Dermis blood vessel endothelial cell (primary cell): ENCODE measurements around the gene ROR1. TPM values are rescaled to one million over a fixed set of nuclear protein-coding genes. Genes with fewer than 3 reads are reported as not detected.

Source experiments
- DNase-seq: peaks from one replicate; pipeline ENCODE4 v3.0.0; 2010
- total RNA-seq: library from RNA; depleted of rRNA; stranded (reverse); fragments of >200 nt; gene quantifications from 2 replicates; pipeline ENCODE4 v1.2.3, GENCODE V29; 2014

ROR1 gene
- total RNA-seq, 1 donor from 2014 or later, result 0.17 TPM

DNA sequence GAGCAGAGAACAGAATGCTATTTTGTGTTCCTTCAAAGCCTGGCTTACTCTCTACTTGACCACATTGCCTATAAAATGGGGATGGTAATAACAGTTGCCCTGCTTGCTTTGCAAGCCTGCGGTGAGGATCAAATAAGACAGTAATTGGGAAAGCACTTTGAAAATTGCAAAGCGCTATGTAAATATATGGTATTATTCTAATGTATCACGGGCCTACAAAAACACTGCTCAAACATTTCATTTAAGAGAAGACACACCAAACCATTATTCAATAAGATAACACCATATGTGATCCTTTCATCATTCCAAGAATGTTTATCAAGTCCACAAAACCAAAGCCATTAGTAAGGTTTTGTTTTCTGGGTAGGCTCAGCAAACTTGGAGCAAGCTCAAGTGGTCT is 208.4 kb downstream of the ROR1 start:
- DNase-seq, result no peak

DNA sequence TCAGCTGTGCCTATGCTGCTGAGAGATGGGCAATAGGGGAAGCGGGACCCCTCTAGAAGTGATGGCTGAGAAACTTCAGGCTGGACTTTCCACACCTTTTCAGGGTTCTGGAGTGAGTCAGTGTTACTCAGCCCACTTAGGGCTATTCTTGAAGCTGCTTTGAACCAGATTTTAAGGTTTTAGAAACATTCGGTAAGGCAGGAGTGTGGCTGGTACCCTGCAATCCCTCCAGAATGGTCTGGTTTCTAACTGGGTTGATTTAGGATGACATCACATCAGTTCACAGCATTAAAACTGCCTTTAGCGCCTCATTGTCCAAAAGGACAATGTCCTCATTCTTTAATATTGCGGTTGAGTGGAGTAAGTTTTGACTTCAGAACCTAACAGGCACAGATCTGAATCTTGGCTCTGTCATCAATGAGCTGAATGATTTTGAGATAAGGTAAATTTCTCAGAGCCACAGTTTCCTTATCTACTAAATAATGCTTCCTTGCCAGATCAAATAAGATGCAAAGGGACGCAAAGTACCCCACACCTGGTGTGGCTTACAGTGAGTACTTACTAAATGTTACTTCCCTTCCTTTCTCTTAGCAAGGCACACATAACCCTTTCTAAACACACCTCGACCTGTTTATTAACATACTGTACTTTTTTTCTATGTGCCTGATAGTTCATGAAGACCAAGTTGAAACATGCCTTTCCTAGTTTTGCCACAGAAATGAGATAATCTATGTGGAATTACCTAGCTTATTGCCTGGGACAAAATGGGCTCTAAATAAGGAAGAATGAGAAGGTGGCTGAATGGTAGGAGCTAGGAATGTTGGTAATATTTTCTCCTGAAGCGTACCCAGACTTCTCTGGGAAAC is 209.8 kb downstream of the ROR1 start:
- no peak for DNase-seq

DNA sequence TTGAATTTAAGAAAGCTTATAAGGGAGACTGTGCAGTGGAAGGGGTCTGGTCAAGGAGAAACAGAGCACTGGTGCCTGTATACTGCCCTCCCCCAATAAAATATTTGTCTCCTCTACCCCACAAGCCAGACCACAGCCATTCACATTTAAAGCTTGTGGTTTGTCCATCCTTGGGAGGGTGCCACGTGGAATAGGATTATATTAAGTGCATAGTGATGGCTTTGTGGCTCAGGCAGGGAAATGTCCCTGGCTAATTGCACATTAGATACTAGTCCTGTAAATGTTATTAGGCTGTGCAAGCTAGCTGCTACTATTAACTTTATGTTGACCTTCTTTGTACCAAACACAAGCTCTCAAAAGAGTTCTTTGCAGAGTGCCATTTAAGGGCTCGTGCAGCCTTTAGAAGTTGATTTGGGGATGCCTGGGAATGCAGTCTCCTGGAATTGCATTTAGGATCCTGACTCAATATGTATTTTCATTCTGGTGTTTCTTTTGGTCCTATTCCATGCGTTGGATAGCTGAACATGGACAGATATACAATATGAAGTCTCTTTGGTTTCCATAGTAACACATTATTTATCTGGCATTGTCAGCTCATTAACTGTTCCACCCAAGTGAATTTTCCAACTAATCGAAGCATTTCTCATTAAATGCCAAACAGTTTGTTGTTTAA is 210.6 kb downstream of the ROR1 start:
- no peak for DNase-seq

DNA sequence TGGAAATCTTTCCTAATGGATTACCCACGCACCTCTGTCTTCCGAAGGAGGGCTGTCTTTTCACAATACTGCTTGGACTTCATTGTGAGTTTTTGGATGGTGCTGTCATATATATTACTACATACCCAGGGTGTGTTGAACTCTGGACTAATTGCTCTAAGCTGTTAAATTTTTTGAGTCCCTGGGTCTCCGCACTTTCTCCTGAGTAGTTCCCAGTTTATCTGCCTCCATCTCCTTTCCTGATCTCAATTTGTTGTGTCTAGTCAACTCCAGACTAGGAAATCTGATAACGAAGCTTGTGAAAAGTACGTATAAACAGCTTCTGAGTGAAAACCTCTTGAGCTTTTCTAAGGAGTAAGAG is 211.1 kb downstream of the ROR1 start:
- DNase-seq, result no peak

DNA sequence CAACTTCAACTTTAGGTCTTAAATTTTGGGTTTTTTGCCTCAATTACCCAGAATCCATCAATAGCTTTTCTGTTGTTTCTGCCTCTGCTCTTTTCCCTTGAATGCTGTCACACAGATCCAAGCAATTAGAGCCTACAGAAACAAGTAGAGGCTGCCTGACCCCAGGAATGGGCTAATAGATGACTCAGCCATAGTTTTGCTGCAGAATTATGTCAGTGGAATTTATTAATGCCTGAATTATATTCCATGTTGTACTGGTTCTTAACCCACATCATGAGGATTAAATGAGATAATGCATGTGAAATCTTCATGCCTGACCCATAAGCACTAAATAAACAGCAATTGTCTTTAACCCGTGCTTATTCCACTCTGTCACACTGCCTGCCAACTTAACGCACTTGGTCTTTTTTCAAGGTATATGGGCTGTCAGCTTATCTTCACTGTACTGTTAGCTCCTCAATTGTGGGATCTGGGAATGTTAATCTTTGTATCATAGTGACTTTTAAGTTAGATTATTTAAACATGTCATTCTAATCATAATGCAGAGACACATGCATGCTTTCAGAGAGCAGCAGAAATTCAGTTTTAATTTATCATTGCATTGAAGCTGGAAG is 213.3 kb downstream of the ROR1 start:
- no peak for DNase-seq

DNA sequence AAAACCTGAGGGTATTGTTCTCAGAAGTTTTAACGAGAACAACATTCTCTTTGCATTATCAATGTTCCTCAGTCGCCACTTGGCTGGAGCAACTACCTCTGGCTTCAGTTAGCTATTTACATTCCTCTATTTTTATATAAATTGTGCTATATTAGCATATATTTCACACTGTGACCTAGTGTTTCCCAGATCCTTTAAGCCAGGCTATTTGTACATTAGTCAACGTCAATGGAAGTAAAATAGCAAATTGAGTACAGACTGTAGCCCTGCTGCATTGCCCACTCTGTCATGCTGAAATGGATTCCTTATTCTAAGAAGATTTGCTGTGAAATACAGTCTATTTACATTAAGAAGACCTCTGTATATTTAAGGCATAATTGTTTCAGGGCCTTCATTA is 213.8 kb downstream of the ROR1 start:
- DNase-seq, result no peak

DNA sequence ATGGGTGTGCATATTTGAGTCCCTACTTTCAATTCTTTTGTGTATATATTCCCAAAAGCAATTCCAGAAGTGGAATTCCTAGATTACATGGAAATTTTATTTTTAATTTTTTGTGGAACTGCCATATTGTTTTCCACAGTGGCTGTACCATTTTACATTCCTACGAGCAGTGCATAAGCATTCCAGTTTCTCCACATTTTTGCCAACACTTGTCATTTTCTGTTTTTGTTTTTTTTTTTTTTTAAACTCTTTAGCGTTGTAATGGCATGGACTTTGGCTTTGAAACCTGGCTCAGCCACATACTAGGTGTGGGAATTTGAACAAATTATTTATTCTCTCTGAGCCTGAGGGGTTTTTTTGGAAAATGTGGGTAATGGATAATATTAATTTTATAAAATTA is 215.1 kb downstream of the ROR1 start:
- DNase-seq, result no peak

DNA sequence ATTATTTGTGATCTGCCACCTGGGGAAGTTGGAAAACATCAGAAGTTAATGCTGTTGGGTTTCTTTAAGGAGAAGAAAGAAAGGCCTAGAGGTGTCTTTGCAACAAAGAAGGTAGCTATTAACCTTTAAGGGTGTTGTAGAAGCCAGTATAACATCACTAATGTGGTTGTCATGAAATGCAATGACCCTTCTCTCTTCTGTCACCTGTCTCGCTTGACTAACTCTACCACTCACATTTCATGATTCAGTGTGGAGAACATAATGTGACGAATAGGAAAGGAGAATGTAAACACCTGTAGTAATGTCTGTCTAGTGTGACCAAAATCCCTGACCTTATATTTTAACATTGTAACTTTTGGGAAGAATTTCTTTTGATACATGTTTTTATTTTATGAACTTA is 217.9 kb downstream of the ROR1 start:
- DNase-seq, result no peak

DNA sequence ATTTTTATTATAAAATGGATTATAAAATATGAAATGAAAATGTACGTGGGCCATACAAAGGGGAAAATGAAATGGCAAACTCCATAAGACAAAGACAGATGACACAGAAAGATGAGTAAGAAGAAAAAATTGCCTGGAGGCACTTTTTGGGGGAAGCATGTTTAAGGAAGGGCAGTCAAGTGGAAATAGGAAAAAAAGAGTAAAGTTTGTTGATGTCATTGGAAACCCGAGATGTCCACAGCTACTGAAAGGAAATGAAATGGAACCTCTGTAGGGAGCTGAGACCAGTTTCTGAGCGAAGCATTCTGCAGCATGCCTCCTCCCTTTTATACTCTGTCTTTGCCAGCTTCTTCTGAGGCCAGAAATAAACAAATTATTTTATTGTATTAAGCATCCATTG is 226.2 kb downstream of the ROR1 start:
- DNase-seq, result no peak

DNA sequence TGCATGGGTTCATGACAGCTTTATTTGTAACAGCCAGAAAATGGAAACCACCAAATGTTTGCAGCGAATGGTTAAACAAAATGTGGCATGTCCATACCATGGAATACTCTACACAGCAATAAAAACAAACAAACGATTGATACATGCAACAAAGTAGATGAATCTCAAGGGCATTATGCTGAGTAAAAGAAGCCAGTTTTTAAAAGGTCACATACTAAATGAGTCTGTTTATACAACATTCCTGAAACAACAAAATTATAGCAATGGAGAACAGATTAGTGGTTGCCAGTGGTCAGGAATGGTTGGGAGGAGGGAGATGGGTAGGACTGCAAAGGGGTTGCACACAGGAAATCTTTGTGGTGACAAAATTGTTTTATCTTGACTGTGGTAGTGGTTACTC is 227.2 kb downstream of the ROR1 start:
- DNase-seq, result no peak

DNA sequence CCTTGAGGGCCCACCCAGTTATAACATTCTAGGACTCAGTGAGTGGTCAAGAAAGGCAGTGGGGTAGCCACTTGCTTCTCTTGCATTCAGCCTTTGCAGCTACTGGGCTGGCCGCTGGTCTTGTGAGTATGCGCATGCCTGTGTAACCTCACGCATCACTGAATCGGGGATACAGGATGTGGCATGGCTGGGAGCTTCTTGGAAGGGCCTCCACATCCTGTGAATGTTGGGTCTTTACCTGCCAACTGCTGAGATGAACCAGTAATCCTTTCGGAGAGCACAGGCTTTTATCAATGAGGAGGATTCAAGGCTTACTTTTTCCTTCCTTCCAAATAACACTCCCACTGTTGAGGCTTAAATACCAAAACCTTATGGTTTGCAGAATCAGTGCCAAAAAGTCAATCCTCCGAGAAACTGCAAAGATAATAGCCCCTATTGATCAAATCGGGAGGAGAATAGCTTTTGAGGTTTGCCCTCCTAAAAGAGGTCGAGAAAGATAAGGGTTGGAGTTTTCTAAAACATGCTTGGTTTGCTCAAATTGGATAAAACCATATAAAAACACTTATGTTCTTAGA is 230.7 kb downstream of the ROR1 start:
- DNase-seq, result no peak

DNA sequence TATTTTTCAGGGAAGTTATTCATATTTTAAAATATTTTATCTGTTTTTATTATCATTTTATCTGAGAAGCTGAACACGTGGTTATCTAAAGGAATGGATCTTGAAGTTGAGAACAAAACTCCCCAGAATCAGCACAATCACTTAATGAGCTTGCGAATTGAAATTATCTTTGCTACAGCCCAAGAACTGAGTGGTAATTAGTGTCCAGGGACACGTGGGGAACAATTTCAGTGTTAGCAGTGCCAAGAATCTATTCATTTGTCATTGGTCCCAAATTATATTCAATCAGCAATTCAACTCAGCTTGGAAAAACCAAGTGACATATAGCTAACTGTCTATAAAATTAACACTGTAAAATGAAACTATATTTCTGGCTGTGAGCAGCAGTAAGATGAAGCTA is 232.0 kb downstream of the ROR1 start:
- DNase-seq, result no peak

DNA sequence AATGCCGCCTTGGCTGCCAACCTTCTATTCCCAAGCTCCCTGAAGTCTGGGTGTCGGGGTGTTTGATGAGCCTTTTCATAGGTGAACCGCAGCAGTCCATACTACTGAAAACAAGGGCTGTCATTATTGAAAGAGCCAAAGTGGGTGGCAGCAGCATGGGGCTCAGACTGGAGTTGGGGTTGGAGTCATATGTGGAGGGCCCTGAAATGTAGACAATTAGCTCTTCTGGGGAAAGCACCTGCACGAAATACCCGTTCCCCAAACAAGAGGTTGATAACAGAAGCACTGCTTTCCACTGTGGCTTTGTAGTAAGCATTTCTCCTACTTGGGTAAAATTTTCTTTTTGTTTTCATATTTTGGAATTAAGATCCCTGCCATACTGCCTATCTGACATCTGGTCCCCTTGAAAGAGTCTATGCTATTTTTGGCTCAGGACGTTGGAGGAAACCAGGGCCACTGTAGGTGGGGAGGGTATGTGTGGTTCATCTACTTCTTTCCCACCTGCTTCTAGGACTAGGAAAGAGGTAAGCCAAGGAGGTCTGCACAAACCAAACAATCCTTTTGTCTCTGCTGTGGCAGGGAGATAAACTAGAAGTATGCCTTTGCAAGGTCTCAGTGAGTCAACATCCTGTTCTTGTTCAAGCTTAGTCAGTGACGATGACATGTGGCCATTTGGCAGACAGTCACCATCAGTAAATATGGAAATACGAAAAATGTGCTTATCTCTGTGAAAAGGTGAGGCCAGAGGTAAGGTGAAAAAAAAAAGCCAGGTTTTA is 232.6 kb downstream of the ROR1 start:
- peak; percentile 84 for DNase-seq

DNA sequence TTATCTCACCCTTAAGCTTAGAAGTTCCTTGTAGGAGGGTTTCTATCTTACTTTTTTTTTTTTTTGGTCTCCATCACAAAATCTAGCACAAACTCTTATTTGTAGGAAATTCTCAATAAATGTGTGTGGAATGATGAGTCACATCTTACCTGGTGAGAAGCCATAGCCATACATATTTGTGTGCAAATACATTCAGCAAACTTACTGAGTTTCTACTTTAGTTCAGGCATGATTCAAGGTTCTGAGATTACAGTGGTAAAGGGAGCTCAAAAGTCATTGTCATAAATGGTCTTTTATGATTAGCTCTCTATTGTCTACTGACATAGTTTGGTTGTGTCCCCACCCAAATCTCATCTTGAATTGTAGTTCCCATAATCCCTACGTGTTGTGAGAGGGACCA is 236.5 kb downstream of the ROR1 start:
- DNase-seq, result no peak

DNA sequence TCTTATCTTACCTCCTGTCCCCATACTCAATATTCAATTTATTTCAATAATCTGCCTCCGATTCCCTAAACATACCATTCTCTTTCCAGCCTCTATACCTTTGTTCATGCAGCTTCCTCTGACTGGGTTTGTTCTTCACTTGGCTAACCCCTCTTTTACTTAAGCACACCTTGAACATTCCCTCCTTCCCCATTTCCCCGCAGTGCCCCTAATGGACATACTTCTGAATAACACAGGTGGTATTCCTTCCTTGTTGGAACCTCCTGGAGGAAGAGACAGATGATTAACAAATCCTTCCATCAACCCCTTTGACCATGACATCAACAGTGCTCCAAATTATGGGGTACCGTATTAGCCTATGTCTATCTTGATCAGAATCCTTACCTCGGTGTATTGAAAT is 239.6 kb downstream of the ROR1 start:
- DNase-seq, result no peak

DNA sequence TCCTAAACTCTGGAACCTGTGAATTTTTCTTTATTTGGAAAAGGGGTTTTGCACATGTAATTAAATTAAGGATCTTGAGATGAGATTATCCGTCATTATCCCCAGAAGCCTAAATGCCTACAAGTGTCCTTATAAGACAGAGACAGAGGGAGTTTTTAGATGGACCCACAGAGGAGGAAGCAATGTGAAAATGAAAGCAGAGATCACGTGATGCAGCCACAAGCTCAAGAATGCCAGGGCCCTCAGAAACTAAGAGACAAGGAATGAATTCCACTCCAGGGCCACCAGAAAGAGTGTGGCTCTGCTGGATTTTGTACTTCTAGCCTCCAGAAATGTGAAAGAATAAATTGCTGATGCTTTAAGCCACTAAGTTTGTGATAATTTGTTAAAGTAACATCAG is 246.0 kb downstream of the ROR1 start:
- no peak for DNase-seq

DNA sequence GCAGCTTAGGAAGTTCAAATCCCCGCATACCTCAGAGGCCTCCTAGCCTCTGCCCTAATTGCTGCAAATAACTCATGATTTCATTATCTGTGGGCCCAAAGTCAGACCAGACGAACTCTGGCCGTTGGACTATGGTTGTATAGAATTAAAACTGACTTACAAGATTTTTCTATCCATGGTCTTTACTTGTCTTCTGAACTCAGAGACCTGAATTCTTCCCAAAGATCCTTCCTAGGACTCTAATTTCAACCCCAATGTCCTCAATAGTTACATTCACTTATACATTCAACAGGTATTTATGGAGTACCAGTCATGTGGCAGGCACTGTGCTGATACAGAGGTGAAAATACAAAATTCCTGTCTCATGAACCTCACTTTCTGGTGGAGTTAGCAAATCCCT is 247.2 kb downstream of the ROR1 start:
- no peak for DNase-seq

DNA sequence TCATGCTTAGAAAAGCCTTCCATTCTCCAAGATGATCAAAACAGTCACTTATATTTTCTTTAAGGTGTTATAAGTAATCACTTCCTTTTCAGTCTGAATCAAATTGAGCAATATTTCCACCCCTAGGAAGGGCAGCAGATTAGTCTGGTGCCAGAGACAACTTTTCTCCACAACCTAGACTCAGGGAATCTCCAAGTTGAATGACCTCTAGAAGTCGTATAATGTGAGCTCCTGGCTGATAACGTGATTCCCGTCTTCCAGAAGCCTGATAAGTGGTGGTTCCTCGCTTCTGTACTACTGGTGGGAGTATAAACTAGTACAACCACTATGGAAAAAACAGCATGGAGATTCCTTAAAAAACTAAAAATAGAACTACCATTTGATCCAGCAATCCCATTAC is 251.2 kb downstream of the ROR1 start:
- DNase-seq, result no peak

DNA sequence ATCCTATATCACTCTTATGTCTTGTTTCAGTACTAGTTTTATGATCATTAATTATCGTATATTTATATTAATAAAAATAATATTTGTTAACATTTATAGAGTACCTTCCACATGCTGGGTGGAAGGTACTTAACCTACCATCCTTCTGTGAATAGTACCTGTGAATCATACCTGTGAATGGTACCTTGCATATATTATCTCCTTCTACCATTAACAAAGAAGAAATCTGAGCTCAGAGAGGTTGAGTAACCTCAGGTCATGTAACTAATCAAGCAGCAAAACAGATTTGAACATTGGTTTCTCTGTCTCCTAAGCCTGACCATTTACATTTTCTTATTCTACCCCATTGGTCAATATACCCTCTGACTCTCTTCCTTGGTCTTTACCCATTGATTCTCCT is 255.2 kb downstream of the ROR1 start:
- no peak for DNase-seq

DNA sequence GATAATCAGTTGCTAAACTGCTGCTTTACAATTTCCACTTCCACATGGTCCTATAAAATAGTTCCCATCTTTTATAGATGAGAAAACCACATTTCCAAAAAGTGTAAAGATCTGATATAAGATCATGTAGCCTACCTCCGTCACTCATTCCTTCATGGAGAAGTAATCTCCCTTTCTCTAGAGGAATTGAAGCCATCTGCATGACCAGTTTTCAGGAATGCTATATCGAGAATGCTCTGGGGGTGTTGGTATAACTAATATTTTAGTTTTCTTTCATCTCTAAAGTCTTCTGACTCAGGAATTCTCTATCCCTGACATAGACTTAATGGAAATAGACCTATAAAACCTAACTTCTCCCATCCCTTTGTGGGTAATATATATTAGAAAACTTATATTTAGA is 256.6 kb downstream of the ROR1 start:
- DNase-seq, result no peak

DNA sequence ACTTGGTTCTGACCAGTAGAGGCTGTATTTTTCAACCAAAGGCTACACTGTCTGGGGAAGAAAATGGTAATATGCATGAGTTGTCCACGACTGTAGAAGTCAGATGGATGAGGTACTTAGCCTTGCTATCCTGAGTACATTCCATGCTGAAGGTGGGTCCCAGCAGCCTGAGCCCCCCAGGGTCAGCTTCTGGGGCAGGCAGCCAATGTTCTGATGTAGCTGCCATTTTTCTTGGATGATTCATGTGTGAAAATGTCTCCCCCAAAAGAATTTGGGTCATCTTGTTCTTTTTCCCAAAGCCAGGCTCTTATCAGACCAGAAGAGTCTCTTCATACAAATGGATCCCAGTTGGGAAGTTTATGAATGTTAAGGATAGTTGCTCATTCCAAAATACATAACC is 257.4 kb downstream of the ROR1 start:
- DNase-seq, result no peak

DNA sequence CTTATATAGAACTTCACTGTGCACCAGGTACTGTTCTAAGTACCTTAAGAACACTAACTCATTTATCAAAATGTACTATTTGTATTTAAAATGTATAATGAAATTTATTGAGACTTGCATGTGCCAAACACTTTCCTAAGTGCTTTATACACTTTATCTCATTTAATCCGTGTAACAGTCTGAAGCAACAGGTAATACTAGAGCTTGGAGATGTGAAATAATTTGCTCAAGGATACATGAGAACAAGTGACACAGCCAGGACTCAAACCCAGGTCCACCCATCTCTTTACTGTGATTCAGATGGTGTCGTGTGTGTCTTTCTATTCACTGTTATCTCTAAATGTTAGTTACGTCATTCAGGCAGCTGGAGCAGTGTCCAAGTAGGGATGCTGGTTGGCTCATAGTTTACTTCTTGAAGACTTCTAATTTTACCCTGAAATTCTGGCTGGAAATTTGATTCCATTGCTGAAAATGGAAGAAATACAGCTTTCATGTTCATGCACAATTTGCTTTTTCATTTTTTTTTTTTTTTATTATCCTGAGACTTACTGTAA is 259.9 kb downstream of the ROR1 start:
- DNase-seq, result no peak

DNA sequence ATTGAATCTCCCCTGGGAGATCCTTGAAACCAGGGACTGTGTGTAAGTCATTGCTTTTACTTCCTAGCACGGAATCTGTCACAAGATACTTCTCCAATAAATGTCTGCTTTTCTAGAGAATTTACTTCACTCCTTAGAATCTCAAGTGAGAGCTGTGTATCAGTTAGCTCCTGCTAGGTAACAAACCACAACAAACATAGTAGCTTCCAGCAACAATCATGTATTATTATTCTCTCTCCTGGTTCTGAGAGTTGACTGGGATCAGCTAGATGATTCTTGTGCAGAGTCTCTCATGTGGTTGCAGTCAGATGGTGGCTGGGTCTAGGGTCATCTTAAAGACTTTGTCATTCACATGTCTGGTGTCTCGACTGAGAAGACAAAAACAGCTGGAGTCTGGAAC is 262.7 kb downstream of the ROR1 start:
- DNase-seq, result no peak
